Measurements from ENCODE around the gene ISG20.

Gene ISG20

DNA sequence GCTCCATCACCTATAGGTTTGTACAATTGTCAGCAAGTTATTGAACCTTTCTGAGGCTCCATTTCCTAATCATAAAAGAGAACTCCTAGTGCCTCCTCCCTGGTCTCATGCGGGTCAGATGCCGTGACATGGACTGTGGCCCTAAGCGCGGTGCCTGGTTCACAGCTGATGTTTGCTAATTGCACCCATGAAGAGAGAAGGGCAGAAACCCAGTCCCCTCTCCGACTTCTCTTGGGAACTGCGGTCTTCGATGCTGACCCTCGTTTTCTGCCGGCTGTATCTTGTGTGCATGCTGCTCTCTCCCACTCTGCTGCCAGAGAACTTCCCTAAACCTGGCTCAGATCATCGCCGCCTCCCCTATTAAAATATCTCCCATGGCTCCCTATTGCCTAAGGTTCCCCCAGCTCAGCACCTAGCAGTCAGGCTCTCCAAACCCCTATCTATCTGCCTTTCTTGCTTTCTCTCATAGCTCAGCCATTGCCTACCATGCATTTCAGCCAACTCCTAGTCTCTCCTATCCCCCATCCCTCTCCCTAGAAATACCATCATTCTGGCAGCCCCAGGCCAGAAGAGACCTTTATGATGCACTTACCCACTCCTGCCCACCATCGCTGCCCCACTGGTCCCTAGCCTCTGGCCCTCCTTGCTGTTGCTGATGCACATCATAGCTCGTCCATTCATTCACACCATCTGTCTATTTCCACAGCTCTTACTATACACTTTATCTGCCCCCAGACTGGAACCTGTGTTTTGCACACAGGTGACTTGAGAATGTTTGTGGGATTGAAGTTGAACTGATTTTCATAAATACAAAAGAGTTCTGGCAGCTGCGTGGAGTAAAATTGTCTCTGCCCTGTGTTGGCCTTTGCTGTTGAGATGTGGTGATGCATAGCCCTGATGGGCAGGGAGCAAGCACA is 6.6 kb downstream of the ISG20 start:
- TF ChIP-seq FOXM1 (IDR thresholded peaks at IDR 0.05; ENCODE audit: borderline replicate concordance, low read depth) (no peak), EP300 (IDR thresholded peaks at IDR 0.05; ENCODE audit: borderline replicate concordance) (no peak)
- TF ChIP-seq, protein P1, sequence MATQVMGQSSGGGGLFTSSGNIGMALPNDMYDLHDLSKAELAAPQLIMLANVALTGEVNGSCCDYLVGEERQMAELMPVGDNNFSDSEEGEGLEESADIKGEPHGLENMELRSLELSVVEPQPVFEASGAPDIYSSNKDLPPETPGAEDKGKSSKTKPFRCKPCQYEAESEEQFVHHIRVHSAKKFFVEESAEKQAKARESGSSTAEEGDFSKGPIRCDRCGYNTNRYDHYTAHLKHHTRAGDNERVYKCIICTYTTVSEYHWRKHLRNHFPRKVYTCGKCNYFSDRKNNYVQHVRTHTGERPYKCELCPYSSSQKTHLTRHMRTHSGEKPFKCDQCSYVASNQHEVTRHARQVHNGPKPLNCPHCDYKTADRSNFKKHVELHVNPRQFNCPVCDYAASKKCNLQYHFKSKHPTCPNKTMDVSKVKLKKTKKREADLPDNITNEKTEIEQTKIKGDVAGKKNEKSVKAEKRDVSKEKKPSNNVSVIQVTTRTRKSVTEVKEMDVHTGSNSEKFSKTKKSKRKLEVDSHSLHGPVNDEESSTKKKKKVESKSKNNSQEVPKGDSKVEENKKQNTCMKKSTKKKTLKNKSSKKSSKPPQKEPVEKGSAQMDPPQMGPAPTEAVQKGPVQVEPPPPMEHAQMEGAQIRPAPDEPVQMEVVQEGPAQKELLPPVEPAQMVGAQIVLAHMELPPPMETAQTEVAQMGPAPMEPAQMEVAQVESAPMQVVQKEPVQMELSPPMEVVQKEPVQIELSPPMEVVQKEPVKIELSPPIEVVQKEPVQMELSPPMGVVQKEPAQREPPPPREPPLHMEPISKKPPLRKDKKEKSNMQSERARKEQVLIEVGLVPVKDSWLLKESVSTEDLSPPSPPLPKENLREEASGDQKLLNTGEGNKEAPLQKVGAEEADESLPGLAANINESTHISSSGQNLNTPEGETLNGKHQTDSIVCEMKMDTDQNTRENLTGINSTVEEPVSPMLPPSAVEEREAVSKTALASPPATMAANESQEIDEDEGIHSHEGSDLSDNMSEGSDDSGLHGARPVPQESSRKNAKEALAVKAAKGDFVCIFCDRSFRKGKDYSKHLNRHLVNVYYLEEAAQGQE (IDR thresholded peaks at IDR 0.05; ENCODE audit: low read depth): no peak

DNA sequence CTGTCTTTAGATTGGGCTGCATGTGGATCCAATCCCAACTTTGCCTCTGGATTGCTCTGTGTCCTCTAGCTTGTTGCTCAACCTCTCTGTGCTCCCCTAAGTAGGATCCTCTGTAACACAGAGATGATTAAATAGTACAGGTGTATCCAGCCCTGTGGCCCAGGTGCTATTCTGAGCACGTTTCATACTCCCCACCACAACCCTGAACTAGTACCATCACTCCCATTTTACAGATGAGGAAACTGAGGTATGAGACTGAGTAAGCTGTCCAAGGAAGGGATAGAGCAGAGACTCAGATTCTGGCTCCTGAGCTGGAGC is 7.2 kb downstream of the ISG20 start:
- TF ChIP-seq, protein P1 (IDR thresholded peaks at IDR 0.05; ENCODE audit: low read depth): no peak
- no peak for TF ChIP-seq MAX (IDR thresholded peaks at IDR 0.05)
- no peak for TF ChIP-seq USF1 (IDR thresholded peaks at IDR 0.05)
- TF ChIP-seq RAD21 (IDR thresholded peaks at IDR 0.05; ENCODE audit: low read depth): no peak
- no peak for TF ChIP-seq ZBTB7A (IDR thresholded peaks at IDR 0.05; ENCODE audit: low read depth)
- TF ChIP-seq CREB1 (IDR thresholded peaks at IDR 0.05; ENCODE audit: low read depth): no peak
- TF ChIP-seq TAF1 (IDR thresholded peaks at IDR 0.05; ENCODE audit: low read depth): no peak
- no peak for TF ChIP-seq TCF12 (IDR thresholded peaks at IDR 0.05; ENCODE audit: low read depth)
- no peak for TF ChIP-seq EP300 (IDR thresholded peaks at IDR 0.05; ENCODE audit: borderline replicate concordance)
- TF ChIP-seq CEBPB (IDR thresholded peaks at IDR 0.05): no peak
- TF ChIP-seq FOXM1 (IDR thresholded peaks at IDR 0.05; ENCODE audit: borderline replicate concordance, low read depth): no peak
- TF ChIP-seq EGR1 (IDR thresholded peaks at IDR 0.05): no peak
- no peak for TF ChIP-seq YY1 (IDR thresholded peaks at IDR 0.05; ENCODE audit: low read depth)
- TF ChIP-seq TEAD4 (IDR thresholded peaks at IDR 0.05): no peak
- no peak for TF ChIP-seq NFIC (IDR thresholded peaks at IDR 0.05)

DNA sequence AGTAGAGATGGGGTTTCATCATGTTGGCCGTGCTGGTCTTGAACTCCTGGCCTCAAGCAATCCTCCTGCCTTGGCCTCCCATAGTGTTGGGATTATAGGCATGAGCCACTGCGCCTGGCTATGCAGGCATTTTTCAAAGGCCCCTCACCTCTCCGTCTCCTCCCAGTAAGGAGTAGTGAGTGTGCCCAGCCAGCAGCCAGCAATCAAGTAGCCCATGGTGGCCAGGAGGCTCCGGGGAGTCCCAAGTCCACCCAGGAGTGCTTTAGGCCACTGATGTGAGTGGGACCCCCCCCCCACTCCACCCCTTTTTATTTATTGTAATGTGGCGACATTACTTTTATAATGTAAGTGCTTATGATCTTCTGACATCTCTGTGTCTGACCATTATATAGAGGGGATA is 8.1 kb downstream of the ISG20 start:
- TF ChIP-seq, protein P1 (IDR thresholded peaks at IDR 0.05; ENCODE audit: low read depth): no peak
- TF ChIP-seq ZBTB7A (IDR thresholded peaks at IDR 0.05; ENCODE audit: low read depth) (no peak), MAX (IDR thresholded peaks at IDR 0.05) (no peak), TAF1 (IDR thresholded peaks at IDR 0.05; ENCODE audit: low read depth) (no peak), CEBPB (IDR thresholded peaks at IDR 0.05) (no peak), RAD21 (IDR thresholded peaks at IDR 0.05; ENCODE audit: low read depth) (no peak), CREB1 (IDR thresholded peaks at IDR 0.05; ENCODE audit: low read depth) (no peak), EGR1 (IDR thresholded peaks at IDR 0.05) (no peak), EP300 (IDR thresholded peaks at IDR 0.05; ENCODE audit: borderline replicate concordance) (no peak), FOXM1 (IDR thresholded peaks at IDR 0.05; ENCODE audit: borderline replicate concordance, low read depth) (no peak), TEAD4 (IDR thresholded peaks at IDR 0.05) (no peak), TCF12 (IDR thresholded peaks at IDR 0.05; ENCODE audit: low read depth) (no peak), NFIC (IDR thresholded peaks at IDR 0.05) (no peak)

GRCh38 chr15:88647351-88648105 is 8.7 kb downstream of the ISG20 start:
- TF ChIP-seq TEAD4 (IDR thresholded peaks at IDR 0.05): no peak
- TF ChIP-seq MAX (IDR thresholded peaks at IDR 0.05): no peak
- no peak for TF ChIP-seq EGR1 (IDR thresholded peaks at IDR 0.05)
- TF ChIP-seq NFIC (IDR thresholded peaks at IDR 0.05): no peak

Measured in Ishikawa (cell line).